ENCODE results near the gene SMIM29.
A peak's percentile ranks its signal among the peaks of the same experiment; 100 is the strongest.
"Not testable (repeated sequence)": the region's sequence is repeated elsewhere in the genome, so short reads cannot be mapped to it uniquely, and the experiment has no call there.

Gene SMIM29

DNA sequence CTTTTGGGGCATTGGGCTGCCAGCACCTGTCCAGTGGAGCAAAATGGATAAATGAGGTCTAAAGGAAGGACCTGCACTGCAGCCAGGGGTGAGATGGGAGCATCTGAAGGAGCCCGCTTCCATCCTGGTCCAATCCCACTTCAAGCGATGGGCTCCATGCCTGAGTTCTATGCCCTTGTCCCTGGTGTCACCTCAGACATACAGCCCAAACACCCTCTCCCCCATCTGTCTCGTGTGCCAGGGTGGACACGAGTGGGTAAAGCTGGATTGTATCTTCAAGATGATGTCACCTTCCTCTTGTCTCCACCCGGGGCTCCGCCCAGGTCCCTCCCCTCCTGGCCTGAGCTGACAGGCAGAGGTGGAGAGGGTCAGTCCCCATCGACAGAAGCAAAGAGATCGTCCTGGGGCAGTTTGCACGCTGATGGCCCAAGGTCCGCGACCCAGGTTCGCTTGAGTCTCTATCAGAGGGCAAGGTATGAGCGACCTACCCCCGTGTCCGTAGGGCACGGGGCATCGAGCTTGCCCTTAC lies 544 bp downstream of the SMIM29 start:
- Mint-ChIP-seq H3K27me3 (no peaks in the 10 kb centered on the region), H3K36me3 (peaks cover 14 to 32% of the 10 kb centered on the region in 2 donors), H3K9me3 (no peaks in the 10 kb centered on the region), H3K27ac (peak overlapping the region; percentile 96), H3K4me1 (peaks cover 50 to 75% of the 10 kb centered on the region in 2 donors), H3K4me3 (peak overlapping the region; percentile 90 to 97)
- peak; percentile 35 to 41 for ATAC-seq (replicated peaks)
- no peak for DNase-seq

DNA sequence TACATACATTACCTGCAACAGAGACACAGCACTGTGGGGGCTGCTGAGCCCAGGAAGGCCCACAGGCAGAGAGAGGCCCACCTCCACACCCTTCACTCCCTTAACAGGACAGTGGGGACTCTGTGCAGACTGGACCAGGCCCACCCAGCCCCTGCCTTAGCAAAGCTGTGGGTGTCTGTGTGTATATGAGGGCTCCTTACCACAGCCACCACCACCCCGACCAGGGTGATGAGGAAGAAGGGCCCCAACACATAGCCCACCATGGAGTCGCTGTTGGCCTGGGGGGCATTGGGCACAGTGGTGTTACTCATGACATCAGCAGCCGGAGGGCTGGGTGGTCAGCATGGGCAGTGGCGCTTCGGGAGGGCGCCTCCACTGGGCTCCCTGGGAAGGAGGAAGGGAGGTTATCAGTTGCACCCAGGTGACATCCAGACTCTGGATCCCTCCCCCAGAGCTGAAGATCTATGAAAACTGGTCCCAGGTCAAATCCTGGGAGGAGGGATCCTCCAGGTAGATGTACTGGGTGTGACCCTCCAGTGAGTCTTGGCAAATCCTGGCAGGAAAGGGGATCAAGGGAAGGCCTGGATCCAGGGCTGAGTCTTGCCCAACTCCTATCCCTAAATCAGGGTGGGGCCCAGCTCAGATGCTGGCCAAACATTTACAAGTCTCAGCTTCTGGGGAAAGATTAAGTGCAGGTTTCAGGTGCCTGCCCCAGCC lies 1.2 kb downstream of the SMIM29 start:
- Mint-ChIP-seq H3K36me3 (peaks cover 17 to 38% of the 10 kb centered on the region in 2 donors), H3K4me3 (peak overlapping the region; percentile 90 to 97), H3K4me1 (peaks cover 53 to 75% of the 10 kb centered on the region in 2 donors), H3K9me3 (no peaks in the 10 kb centered on the region), H3K27me3 (no peaks in the 10 kb centered on the region), H3K27ac (peak overlapping the region; percentile 96)
- DNase-seq (no peak), ATAC-seq (replicated peaks) (no peak)

GRCh38 chr6:34246563-34247391 lies 2.0 kb downstream of the SMIM29 start:
- peaks cover 55 to 78% of the 10 kb centered on the region in 2 donors for H3K4me1 Mint-ChIP-seq

GRCh38 chr6:34246249-34246562 lies 2.6 kb downstream of the SMIM29 start:
- no peaks in the 10 kb centered on the region for H3K27me3 Mint-ChIP-seq
- no peak overlapping the region for H3K4me3 Mint-ChIP-seq
- no peak for ATAC-seq (replicated peaks)
- no peaks in the 10 kb centered on the region for H3K9me3 Mint-ChIP-seq
- H3K4me1 Mint-ChIP-seq, result peaks cover 59 to 84% of the 10 kb centered on the region in 2 donors
- peaks cover 20 to 52% of the 10 kb centered on the region in 2 donors for H3K36me3 Mint-ChIP-seq
- no peak for DNase-seq
- peak overlapping the region; percentile 69 for H3K27ac Mint-ChIP-seq

More at GRCh38 chr6:34246563-34247391, 2.0 kb downstream of the SMIM29 start:
- Mint-ChIP-seq H3K9me3 (no peaks in the 10 kb centered on the region), H3K27me3 (no peaks in the 10 kb centered on the region), H3K36me3 (peaks cover 18 to 47% of the 10 kb centered on the region in 2 donors), H3K27ac (peak overlapping the region; percentile 96), H3K4me3 (peak overlapping the region; percentile 5 to 33)
- ATAC-seq (replicated peaks) (peak; percentile 20 to 28), DNase-seq (no peak)

GRCh38 chr6:34245761-34246140 lies 3.1 kb downstream of the SMIM29 start:
- peaks cover 60 to 88% of the 10 kb centered on the region in 2 donors for H3K4me1 Mint-ChIP-seq
- ATAC-seq (replicated peaks); DNase-seq; H3K9me3 Mint-ChIP-seq; H3K27me3 Mint-ChIP-seq: not testable (repeated sequence)
- H3K36me3 Mint-ChIP-seq, result peaks cover 24 to 56% of the 10 kb centered on the region in 2 donors
- peak overlapping the region; percentile 83 for H3K27ac Mint-ChIP-seq
- peak overlapping the region in 1 of 2 donors; percentile 51 for H3K4me3 Mint-ChIP-seq

DNA sequence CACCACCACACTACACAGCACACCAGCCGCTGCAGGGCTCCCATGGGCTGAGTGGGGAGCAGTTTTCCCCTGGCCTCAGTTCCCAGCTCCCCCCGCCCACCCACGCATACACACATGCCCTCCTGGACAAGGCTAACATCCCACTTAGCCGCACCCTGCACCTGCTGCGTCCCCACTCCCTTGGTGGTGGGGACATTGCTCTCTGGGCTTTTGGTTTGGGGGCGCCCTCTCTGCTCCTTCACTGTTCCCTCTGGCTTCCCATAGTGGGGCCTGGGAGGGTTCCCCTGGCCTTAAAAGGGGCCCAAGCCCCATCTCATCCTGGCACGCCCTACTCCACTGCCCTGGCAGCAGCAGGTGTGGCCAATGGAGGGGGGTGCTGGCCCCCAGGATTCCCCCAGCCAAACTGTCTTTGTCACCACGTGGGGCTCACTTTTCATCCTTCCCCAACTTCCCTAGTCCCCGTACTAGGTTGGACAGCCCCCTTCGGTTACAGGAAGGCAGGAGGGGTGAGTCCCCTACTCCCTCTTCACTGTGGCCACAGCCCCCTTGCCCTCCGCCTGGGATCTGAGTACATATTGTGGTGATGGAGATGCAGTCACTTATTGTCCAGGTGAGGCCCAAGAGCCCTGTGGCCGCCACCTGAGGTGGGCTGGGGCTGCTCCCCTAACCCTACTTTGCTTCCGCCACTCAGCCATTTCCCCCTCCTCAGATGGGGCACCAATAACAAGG lies 3.6 kb downstream of the SMIM29 start:
- not testable (repeated sequence) for ATAC-seq (replicated peaks); DNase-seq; H3K9me3 Mint-ChIP-seq; H3K27me3 Mint-ChIP-seq; H3K4me3 Mint-ChIP-seq
- Mint-ChIP-seq H3K36me3 (peaks cover 27 to 61% of the 10 kb centered on the region in 2 donors), H3K27ac (peak overlapping the region; percentile 83), H3K4me1 (peaks cover 62 to 92% of the 10 kb centered on the region in 2 donors)

DNA sequence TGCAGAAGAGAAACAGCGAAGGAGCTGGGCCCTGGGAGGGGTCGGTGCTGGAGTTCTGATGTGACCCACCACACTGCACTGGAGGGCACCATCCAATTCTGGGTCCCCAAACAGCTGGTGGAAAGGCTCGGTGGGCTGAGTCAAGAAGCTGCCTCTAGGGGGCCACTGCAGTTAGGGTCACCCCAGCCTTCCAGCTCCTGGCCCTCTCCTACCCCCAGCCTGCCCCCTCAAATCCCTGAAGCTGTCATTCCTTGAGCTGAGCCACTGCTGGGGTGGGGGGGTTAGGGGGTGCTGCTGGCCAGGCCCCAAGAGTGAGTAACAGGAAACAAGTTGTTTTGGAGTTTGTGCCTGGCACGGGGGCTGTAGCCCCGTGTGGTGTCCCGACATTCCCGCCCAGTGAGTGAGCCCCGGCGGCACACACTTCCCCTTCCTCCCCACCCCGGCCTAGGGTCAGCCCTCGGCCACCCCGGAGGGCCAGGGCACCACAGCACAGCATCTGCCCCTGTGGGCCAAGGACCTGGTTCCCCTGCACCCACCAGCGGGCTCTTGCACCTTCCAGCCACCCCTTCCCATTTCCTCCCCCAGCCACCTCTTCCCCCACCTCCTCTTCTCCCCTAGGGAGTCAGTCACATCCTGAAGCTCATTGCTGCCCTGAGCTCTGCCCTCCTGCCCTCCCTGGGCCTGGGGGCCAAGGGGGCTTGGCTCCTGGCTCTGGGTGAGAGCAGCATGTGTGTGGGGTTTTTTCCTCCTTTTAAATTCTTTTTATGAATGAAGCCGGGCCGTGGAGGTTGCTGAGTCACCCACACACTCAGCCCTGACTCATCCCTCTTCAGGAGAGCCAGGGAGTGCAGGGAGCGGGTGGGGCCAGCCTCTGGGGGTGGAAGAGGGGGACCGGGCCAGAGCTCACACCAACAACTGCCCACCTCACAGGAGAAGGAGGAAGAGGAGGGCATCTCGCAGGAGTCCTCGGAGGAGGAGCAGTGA lies 4.6 kb downstream of the SMIM29 start:
- H3K36me3 Mint-ChIP-seq, result peaks cover 27 to 67% of the 10 kb centered on the region in 2 donors
- no peaks in the 10 kb centered on the region for H3K9me3 Mint-ChIP-seq
- H3K4me3 Mint-ChIP-seq, result peak overlapping the region; percentile 23 to 59
- peak overlapping the region; percentile 82 for H3K27ac Mint-ChIP-seq
- ATAC-seq (replicated peaks) (no peak), DNase-seq (no peak)
- H3K4me1 Mint-ChIP-seq, result peaks cover 61 to 93% of the 10 kb centered on the region in 2 donors
- H3K27me3 Mint-ChIP-seq, result no peaks in the 10 kb centered on the region

DNA sequence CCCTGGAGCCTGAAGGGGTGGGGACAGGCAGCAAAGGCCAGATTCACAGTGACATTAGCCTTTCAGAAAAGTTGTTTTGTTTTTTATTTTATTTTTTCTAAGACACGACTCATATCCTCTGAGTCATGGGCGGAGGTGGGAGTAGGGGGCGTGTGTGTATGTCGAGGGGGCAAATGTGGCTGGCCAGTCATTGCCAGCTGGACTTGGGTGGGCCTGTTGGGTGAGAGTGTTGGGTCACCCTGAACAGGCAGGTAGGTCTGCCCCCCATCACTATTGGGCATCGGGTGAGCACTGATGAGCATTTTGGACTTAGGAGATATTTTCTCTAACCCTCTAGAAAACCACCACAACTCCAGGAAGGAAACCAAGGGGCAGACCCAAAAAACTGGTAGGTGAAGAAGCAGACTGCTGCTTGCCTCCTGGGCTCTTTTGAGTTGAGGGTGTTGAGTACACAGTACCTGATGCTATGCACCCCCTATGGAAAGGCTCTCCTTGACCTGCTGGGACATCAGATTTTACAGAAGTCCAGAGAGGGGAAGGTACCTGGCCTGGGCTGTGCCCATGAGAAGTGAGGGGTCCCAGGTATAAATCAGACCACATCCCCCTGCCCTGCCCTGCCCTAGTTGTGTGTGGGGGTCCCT lies 5.6 kb downstream of the SMIM29 start:
- Mint-ChIP-seq H3K27ac (peak overlapping the region; percentile 63), H3K27me3 (no peaks in the 10 kb centered on the region), H3K36me3 (peaks cover 30 to 72% of the 10 kb centered on the region in 2 donors), H3K4me3 (no peak overlapping the region), H3K9me3 (no peaks in the 10 kb centered on the region), H3K4me1 (peaks cover 64 to 98% of the 10 kb centered on the region in 2 donors)
- DNase-seq, result no peak
- ATAC-seq (replicated peaks), result no peak

DNA sequence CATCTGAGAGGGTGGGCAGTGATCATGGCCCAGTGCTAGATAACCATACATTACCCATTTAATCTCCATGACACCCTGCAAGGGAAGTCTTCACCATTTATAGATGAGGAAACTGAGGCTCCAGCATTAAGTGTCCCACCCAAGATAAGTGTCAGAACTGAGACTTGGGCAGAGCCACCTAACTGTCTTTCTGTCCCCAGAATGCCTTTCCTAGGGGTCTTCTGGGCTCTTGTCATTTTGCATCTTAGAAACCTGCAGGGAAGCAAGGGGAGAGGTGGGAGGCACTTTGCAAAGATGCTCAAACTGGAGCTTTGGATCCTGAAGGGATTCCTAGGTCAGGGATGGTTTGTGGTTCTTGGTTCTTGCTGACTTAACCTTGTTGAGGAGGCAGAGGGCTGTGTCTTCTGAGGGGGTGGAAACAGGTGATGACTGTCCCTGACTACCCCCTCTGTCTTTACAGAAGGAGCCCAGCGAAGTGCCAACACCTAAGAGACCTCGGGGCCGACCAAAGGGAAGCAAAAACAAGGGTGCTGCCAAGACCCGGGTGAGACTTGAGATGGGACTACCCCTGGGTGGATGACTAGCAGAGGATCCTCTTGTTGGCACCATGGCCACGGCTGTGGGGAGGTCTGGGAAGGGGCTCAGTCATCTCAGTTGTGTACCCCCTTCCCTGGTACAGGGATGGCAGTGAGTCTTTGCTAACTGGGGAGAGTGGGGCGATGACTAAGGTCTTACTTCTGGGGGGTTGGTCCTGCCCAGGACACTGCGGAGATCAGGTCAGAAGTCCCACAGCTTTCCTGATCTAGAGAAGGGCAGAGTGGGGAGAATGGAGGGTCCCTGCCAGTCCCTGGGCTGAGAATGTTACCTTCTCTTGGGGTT lies 6.3 kb downstream of the SMIM29 start:
- ATAC-seq (replicated peaks) (no peak), DNase-seq (no peak)
- no peaks in the 10 kb centered on the region for H3K27me3 Mint-ChIP-seq
- peaks cover 31 to 74% of the 10 kb centered on the region in 2 donors for H3K36me3 Mint-ChIP-seq
- no peaks in the 10 kb centered on the region for H3K9me3 Mint-ChIP-seq
- peak overlapping the region in 1 of 2 donors; percentile 43 for H3K4me3 Mint-ChIP-seq
- peaks cover 57 to 92% of the 10 kb centered on the region in 2 donors for H3K4me1 Mint-ChIP-seq
- peak overlapping the region; percentile 63 for H3K27ac Mint-ChIP-seq

DNA sequence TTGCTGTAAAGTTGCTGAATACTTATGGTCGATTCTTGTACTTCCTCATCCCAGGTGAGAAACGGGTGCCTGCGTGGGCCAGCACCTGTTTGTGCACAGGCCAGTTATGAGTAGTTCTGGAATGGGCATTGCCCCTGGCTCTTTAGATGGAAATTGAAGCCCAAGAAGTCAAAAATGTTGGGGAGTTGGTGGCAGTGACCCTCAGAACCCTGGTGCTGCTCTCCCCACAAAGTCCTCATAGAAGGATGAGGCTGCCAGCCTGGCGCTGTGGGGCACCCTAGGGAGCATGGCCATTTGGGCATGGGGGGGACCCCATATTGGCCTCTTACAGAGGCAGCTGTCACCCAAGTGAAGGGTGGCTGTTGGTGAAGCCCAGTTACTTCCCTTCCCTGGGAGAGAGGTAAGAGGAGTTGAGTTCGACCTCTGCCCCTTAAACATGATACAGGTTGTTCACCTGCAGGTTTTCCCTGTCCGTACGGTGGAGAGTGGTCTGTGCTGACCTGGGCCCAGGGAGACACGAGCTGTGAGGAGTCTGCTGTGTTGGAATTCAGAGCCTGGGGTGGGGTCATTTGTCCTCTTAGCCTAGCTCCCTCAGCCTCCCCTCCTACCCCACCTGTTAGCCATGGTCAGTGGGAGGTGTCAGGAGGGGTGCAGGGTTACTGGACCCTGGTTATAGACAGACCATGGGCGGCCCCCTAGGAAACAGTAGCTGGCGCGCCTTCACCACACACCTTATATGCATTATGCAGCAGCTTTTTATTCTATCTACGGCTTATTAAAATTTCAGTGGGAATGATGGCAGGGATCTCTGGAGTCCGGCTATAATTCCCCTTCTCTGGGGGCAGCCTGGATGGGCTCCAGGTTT lies 7.2 kb downstream of the SMIM29 start:
- Mint-ChIP-seq H3K4me3 (peak overlapping the region in 1 of 2 donors; percentile 8), H3K27me3 (no peaks in the 10 kb centered on the region), H3K9me3 (no peaks in the 10 kb centered on the region), H3K36me3 (peaks cover 31 to 69% of the 10 kb centered on the region in 2 donors), H3K4me1 (peaks cover 52 to 86% of the 10 kb centered on the region in 2 donors), H3K27ac (peak overlapping the region; percentile 80)
- DNase-seq (no peak), ATAC-seq (replicated peaks) (no peak)

Measured in stimulated activated naive B cell treated with anti-CD40 and anti-IgM and Interleukin-4, amounts not matched to agents 10 μg/mL and 1 μg/mL and 100 μg/mL, for 72 hours (primary cell).